Endothelial cell (in vitro differentiated cells): Measurements from ENCODE around the gene IFI27L1. TPM values are rescaled to one million over a fixed set of nuclear protein-coding genes. Genes with fewer than 3 reads are reported as not detected.

Experiments
- DNase-seq: peaks from one replicate; pipeline ENCODE4 v3.0.0; 2021; ENCODE audit warnings: low spot score
- H3K27ac Mint-ChIP-seq: one replicate; pipeline ENCODE4 v1.8.0; 2021; ENCODE audit warnings: mixed read lengths, inconsistent platforms; ENCODE audit not compliant: unreplicated experiment
- H3K27me3 Mint-ChIP-seq: one replicate; pipeline ENCODE4 v1.8.0; 2021; ENCODE audit warnings: mild to moderate bottlenecking, moderate library complexity, mixed read lengths, inconsistent platforms; ENCODE audit not compliant: unreplicated experiment
- H3K36me3 Mint-ChIP-seq: one replicate; pipeline ENCODE4 v1.8.0; 2021; ENCODE audit warnings: mild to moderate bottlenecking, low read depth, mixed read lengths, inconsistent platforms; ENCODE audit not compliant: unreplicated experiment
- H3K4me1 Mint-ChIP-seq: one replicate; pipeline ENCODE4 v1.8.0; 2021; ENCODE audit warnings: mild to moderate bottlenecking, mixed read lengths, inconsistent platforms; ENCODE audit not compliant: unreplicated experiment
- H3K4me3 Mint-ChIP-seq: one replicate; pipeline ENCODE4 v1.8.0; 2021; ENCODE audit warnings: mild to moderate bottlenecking, mixed read lengths, inconsistent platforms; ENCODE audit not compliant: unreplicated experiment
- H3K9me3 Mint-ChIP-seq: one replicate; pipeline ENCODE4 v1.8.0; 2021; ENCODE audit warnings: mixed read lengths, inconsistent platforms; ENCODE audit not compliant: unreplicated experiment
- total RNA-seq: library from RNA; stranded (reverse); fragmentation: NEBNext Ultra II Directional; extraction: Animal tissue kit (Norgen Biotek cat#: 25700); gene quantifications from one replicate; pipeline ENCODE4 v1.2.1, GENCODE V29; 2021; ENCODE audit not compliant: unreplicated experiment
- TF ChIP-seq, protein P1 (sequence below): fragments of 200-600 bp; sonication (generic); IDR thresholded peaks from one replicate; pipeline ENCODE4 v1.5.0; 2021; ENCODE audit warnings: antibody characterized with exemption; ENCODE audit not compliant: unreplicated experiment

Gene IFI27L1
- total RNA-seq, 1 donor from 2014 or later, result 33.5 TPM

DNA sequence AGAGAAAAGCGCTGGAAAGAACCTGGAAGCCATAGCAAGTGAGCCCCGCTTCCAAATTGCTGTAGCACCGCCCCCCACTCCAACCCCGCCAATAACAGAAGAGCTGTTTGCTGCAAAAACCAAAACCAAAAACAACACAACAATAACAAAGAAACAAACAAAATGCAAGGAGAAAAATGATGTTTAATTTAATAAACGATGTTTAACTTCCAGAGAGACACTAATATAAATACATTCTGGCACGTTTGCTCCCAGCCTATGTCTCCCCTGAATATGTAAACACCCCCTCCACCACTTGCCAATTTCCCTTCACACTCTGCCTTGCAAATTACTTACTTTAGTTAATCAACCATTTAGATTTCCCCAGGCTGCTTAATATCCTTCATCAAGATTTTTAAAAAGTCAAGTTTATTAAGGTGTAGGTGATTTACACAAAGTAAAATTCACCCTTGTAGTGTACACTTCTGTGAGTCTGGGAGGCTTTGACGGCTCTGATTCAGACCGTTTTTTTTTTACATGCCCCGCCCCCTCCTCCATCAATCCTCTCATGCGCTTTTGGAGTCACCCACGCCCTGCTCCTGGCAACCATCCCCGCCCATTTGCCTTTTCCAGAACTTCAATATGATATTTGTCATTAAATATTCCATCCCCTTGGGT is 48.8 kb downstream of the IFI27L1 start:
- Mint-ChIP-seq H3K36me3 (no peaks in the 10 kb centered on the region), H3K4me1 (peaks cover 8% of the 10 kb centered on the region), H3K27ac (peak overlapping the region; percentile 46), H3K27me3 (peaks cover 3% of the 10 kb centered on the region), H3K4me3 (peak overlapping the region; percentile 93), H3K9me3 (no peaks in the 10 kb centered on the region)
- TF ChIP-seq, protein P1, sequence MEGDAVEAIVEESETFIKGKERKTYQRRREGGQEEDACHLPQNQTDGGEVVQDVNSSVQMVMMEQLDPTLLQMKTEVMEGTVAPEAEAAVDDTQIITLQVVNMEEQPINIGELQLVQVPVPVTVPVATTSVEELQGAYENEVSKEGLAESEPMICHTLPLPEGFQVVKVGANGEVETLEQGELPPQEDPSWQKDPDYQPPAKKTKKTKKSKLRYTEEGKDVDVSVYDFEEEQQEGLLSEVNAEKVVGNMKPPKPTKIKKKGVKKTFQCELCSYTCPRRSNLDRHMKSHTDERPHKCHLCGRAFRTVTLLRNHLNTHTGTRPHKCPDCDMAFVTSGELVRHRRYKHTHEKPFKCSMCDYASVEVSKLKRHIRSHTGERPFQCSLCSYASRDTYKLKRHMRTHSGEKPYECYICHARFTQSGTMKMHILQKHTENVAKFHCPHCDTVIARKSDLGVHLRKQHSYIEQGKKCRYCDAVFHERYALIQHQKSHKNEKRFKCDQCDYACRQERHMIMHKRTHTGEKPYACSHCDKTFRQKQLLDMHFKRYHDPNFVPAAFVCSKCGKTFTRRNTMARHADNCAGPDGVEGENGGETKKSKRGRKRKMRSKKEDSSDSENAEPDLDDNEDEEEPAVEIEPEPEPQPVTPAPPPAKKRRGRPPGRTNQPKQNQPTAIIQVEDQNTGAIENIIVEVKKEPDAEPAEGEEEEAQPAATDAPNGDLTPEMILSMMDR, result no peak
- no peak for DNase-seq

DNA sequence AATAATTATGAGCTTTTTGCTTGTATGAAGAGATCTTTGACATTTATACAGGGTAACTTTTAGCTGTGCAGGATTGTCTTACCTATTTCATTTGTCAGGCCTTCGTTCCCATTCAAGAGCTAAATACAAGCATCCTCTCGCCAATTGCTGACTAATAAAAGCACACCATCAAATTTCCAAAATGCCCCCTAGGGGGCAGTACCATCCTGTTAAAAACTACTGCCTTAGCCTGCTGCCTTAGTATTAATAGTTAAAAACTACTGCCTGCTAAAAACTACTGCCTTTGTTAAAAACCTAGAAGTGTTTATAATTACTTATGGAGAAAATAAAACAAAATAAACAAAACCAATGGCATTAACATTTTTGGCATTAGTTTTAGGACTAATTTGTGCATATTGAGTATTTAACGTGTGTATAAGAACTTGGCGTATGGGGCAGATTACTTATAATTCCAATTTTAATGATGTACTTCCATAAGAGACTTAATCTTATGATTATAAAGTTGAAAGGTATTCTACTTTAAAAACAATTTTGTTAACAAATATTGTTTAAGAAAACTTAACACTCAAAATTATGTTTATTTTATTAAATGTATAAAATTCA is 51.3 kb downstream of the IFI27L1 start:
- peaks cover 8% of the 10 kb centered on the region for H3K4me1 Mint-ChIP-seq
- peaks cover 1% of the 10 kb centered on the region for H3K27me3 Mint-ChIP-seq
- peak; percentile 66 for DNase-seq
- H3K36me3 Mint-ChIP-seq, result no peaks in the 10 kb centered on the region
- H3K9me3 Mint-ChIP-seq, result no peaks in the 10 kb centered on the region
- TF ChIP-seq, protein P1, result peak; percentile 97
- H3K27ac Mint-ChIP-seq, result no peak overlapping the region
- no peak overlapping the region for H3K4me3 Mint-ChIP-seq

DNA sequence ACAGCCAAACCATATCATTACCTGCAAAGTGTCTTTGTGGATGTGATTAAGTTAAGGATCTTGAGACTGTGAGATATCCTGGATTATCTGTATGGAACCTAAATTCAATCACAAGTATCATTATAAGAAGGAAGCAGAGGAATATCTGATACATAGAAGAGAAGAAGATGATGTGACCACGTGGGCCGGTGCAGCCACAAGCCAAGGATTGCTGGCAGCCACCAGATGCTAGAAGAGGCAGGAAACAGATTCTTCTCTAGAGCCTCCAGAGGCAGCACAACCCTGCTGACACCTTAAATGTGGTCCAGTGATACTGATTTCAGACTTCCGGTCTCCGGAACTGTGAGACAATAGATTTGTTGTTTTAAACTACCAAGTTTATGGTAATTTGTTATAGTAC is 54.4 kb downstream of the IFI27L1 start:
- Mint-ChIP-seq H3K9me3 (no peaks in the 10 kb centered on the region), H3K4me1 (no peaks in the 10 kb centered on the region), H3K36me3 (no peaks in the 10 kb centered on the region), H3K4me3 (no peak overlapping the region), H3K27ac (no peak overlapping the region), H3K27me3 (no peaks in the 10 kb centered on the region)
- DNase-seq, result no peak
- TF ChIP-seq, protein P1, result no peak

DNA sequence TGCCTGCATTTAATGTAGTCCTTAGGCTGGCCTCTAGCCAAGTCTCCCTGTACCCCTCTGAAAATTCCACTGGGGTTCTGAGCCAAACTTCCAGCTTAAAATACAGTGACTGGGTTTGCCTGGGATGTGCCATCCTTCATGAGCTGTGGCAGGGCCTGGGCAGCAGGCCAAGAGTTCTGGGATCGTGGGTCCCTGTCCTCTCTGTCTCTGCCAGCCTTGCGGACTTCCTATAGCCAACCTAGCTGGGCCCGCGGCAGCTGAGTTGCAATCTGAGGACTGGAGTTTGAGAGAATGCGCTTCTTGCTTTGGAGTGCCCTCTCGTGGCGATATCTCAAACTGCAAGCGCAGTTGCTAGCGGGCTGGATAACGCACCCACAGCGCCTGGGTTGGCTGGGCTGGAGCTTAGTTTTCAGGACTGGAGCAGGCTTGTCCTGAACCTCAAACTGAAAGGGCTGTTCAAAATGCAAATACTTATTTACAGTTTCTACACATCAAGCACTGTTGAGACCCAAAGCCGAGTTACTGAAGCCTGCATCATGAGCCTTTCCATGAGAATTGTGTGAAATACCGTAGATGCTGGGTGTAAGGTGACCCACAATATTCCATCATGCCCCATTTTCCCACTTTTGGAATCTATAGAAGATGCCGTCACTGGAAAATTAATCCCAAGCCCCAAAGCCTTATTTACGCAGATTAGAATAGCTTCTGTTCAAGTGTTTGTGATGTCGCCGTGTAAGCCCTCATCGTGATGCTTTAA is 55.6 kb downstream of the IFI27L1 start:
- peak; percentile 88 for DNase-seq
- Mint-ChIP-seq H3K4me3 (no peak overlapping the region), H3K27me3 (peaks cover under 1% of the 10 kb centered on the region), H3K4me1 (no peaks in the 10 kb centered on the region), H3K36me3 (no peaks in the 10 kb centered on the region), H3K27ac (no peak overlapping the region), H3K9me3 (no peaks in the 10 kb centered on the region)
- TF ChIP-seq, protein P1, result peak; percentile 96

DNA sequence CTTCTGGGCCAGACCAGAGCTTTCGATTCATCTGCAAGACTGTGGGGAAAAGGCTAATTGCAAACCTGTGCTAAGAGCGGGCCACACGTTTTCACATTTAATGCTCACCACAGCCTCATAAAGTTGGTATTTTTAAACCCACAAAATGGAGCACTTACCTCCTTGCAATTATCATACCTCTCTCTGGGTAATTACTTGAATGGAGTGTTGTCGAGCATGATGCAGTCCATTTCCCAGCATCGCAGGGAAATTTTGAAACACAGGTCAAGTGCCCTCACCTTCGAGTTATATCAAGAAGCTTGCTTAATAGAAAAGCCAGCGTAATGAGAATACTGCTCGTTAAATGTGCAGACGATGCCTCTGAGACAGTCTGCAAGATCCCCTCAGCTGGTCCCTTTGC is 57.1 kb downstream of the IFI27L1 start:
- TF ChIP-seq, protein P1, result no peak
- Mint-ChIP-seq H3K27me3 (peaks cover 4% of the 10 kb centered on the region), H3K9me3 (no peaks in the 10 kb centered on the region), H3K4me3 (no peak overlapping the region), H3K27ac (no peak overlapping the region), H3K4me1 (no peaks in the 10 kb centered on the region), H3K36me3 (no peaks in the 10 kb centered on the region)
- no peak for DNase-seq
